Large intestine (tissue), 3 donors: ENCODE measurements around the gene LPCAT1. TPM values are rescaled to one million over a fixed set of nuclear protein-coding genes. Genes with fewer than 3 reads are reported as not detected.
"Not testable (repeated sequence)": the region's sequence is repeated elsewhere in the genome, so short reads cannot be mapped to it uniquely, and the experiment has no call there.

Experiments
- DNase-seq, 2 donors: peaks; one replicate each; pipeline versions ENCODE4 v3.0.0 to v3.0.0-alpha.2; 2013
- H3K27ac ChIP-seq: one replicate; pipeline ENCODE4 v1.5.1; 2013; ENCODE audit warnings: low read length
- H3K27me3 ChIP-seq: 2 replicates; pipeline ENCODE4 v1.6.1; 2013; ENCODE audit warnings: low read length; ENCODE audit not compliant: control insufficient read depth, insufficient read depth
- H3K36me3 ChIP-seq: 2 replicates; pipeline ENCODE4 v1.6.1; 2013; ENCODE audit warnings: low read length; ENCODE audit not compliant: control insufficient read depth, insufficient read depth
- H3K4me1 ChIP-seq: one replicate; pipeline ENCODE4 v1.6.1; 2013; ENCODE audit warnings: low read length; ENCODE audit not compliant: control insufficient read depth, insufficient read depth
- H3K4me3 ChIP-seq: one replicate; pipeline ENCODE4 v1.5.1; 2013; ENCODE audit warnings: low read length
- H3K9me3 ChIP-seq: one replicate; pipeline ENCODE4 v1.6.1; 2013; ENCODE audit warnings: mild to moderate bottlenecking, low read depth, low read length, moderate library complexity; ENCODE audit not compliant: control insufficient read depth
- WGBS: methylation state at CpG from one replicate; pipeline ENCODE4 v1.1.5; 2013; ENCODE audit warnings: low lambda C conversion rate; ENCODE audit not compliant: insufficient coverage; 5-methylcytosine and 5-hydroxymethylcytosine counted together
- polyA plus RNA-seq: library from polyadenylated mRNA; unstranded; fragments of 120-200 nt; gene quantifications from one replicate; pipeline ENCODE4 v1.2.1, GENCODE V29; 2013

Gene LPCAT1
- polyA plus RNA-seq, 1 donor: 14.8 TPM

DNA sequence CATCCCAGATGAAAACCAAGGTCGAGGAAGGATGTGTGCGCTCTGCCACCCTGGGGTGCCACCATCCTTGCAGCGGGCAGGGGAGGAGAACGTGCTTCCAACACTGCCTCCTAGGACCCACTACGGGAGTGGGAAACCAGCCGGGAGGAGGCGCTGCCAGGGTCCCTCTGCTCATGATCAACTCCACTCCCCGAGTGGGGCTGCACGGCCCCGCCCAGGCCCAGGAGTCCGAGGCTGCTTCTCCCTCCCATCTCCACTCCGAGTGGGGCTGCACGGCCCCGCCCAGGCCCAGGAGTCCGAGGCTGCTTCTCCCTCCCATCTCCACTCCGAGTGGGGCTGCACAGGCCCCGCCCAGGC is 48.2 kb downstream of the LPCAT1 start:
- H3K27me3 ChIP-seq, H3K4me3 ChIP-seq, H3K27ac ChIP-seq, H3K9me3 ChIP-seq, DNase-seq, H3K4me1 ChIP-seq: not testable (repeated sequence)
- no CpG with 5 or more reads among the region's 17 CpGs for WGBS
- peaks cover 13% of the 10 kb centered on the region for H3K36me3 ChIP-seq

DNA sequence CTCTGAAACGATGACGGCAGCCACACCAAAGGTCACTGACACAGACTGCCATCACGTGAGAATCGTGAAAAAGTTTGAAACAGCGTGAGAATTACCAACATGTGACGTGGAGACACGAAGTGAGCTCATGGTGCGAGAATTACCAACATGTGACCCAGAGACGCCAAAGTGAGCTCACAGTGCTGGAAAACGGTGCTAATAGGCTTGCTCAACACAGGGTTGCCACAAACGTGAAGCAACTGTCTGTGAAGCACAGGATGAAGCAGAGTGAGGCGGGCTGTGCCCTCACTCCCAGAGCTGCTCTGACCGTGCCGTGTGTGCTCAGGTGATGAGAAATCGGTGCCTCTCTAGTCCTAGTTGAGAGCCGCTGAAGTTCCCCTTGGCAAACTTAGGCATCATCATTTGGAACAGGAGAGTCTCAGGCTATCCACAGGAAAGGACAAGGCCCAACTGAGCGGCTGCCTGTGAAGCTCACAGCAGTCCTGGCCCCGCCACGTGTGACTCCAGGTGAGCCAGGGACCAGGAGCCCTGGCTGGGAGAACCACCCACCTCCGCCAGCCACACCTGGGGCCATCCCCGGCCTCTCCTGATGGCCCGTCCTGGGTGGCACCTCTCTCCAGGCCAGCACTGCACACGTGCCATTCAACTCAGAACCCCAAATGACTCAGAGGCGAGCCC is 48.8 kb downstream of the LPCAT1 start:
- DNase-seq: no peak
- no peaks in the 10 kb centered on the region for H3K9me3 ChIP-seq
- no peak overlapping the region for H3K27ac ChIP-seq
- H3K36me3 ChIP-seq: peaks cover 13% of the 10 kb centered on the region
- H3K4me1 ChIP-seq: no peaks in the 10 kb centered on the region
- 91% methylated on average over 5 of the region's 24 CpGs for WGBS
- no peaks in the 10 kb centered on the region for H3K27me3 ChIP-seq
- no peak overlapping the region for H3K4me3 ChIP-seq

DNA sequence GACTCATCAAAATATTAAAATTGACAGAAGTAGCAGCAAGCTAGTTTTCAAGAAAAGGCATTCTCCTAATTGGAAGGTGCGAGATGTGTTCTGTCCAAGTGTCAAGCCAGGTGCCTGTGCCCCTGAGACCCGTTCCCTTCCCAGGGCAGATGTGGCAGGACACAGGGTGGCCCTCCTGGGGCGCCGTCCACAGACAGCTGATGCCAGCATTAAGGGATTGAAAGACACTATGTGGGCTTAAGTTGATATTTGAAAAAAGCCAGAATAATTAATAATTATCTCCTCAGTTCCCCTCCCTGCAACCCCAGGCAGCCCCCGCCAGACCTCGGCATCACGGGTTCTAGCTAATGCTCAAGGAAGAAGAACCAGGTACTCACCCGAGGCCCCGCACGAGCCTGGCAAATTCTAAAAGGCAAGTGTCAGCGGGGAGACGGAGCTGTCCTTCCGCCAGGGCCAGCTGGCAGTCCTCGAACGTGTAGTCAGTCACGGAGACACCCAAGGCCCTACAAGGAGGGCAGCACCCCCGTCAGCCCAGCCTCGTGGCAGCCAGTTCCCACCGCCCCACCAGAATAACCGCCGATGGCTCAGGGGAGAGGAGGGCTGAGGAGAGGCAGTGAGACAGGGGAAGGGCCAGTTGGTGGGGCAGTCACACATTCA is 49.4 kb downstream of the LPCAT1 start:
- no CpG with 5 or more reads among the region's 21 CpGs for WGBS
- Histone ChIP-seq H3K4me3 (no peak overlapping the region), H3K36me3 (peaks cover 13% of the 10 kb centered on the region), H3K4me1 (no peaks in the 10 kb centered on the region), H3K9me3 (no peaks in the 10 kb centered on the region), H3K27me3 (no peaks in the 10 kb centered on the region), H3K27ac (no peak overlapping the region)
- no peak for DNase-seq

DNA sequence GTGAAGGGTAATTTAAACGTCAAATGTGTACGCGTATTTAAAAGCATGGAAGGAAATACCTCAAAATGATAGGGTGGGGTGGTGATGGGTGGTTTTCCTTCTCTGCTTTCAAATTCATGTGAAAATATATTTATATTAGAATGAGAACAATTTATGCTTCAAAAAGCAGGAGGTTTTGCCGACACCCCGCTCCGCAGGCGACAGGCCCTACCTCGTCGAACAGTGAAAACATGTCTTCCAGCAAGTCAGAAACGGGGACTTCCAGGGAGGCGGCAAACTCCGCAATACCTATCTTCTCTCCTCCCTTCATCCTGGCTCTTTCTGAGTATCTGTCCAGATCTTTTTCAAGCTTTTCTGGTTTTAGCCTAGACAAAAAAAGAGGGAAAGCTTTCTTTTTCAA is 50.0 kb downstream of the LPCAT1 start:
- WGBS: no CpG with 5 or more reads among the region's 12 CpGs
- Histone ChIP-seq H3K9me3 (no peaks in the 10 kb centered on the region), H3K4me1 (no peaks in the 10 kb centered on the region), H3K4me3 (no peak overlapping the region), H3K27ac (no peak overlapping the region), H3K36me3 (peaks cover 11% of the 10 kb centered on the region), H3K27me3 (no peaks in the 10 kb centered on the region)
- DNase-seq: no peak

DNA sequence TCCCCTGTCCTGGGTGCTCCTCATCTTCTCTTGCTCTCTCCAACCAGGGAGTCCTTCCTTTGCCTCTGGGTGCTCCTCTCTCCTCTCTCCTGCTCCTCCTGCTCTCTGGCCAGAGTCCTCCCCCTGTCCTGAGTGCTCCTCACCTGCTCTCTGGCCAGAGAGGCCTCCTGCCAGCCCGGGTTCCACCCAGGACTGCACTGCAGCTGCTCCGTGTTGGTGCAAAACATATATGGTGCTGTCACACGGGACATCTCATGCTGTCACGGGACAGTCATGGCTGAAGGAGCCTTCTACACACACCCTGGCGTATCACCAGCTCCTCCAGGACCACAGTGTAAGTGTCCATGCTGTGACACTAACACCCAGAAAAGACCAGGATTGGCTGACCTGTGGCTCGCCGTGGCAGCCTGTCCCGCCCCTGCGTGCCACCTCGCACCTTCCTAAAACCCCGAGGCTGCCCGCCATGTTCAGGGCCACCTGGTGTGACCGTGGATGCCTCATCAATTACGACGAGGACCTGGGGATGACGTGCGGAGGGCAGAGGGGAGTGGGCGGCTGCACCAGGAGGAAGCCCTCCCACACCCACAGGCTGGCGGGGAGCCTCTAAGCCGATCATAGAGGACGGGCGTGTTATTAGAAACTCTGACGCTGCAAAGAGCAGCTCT is 50.7 kb downstream of the LPCAT1 start:
- no peaks in the 10 kb centered on the region for H3K27me3 ChIP-seq
- no CpG with 5 or more reads among the region's 23 CpGs for WGBS
- no peaks in the 10 kb centered on the region for H3K9me3 ChIP-seq
- H3K36me3 ChIP-seq: peaks cover 9% of the 10 kb centered on the region
- no peak overlapping the region for H3K27ac ChIP-seq
- H3K4me3 ChIP-seq: no peak overlapping the region
- no peaks in the 10 kb centered on the region for H3K4me1 ChIP-seq
- DNase-seq: no peak

DNA sequence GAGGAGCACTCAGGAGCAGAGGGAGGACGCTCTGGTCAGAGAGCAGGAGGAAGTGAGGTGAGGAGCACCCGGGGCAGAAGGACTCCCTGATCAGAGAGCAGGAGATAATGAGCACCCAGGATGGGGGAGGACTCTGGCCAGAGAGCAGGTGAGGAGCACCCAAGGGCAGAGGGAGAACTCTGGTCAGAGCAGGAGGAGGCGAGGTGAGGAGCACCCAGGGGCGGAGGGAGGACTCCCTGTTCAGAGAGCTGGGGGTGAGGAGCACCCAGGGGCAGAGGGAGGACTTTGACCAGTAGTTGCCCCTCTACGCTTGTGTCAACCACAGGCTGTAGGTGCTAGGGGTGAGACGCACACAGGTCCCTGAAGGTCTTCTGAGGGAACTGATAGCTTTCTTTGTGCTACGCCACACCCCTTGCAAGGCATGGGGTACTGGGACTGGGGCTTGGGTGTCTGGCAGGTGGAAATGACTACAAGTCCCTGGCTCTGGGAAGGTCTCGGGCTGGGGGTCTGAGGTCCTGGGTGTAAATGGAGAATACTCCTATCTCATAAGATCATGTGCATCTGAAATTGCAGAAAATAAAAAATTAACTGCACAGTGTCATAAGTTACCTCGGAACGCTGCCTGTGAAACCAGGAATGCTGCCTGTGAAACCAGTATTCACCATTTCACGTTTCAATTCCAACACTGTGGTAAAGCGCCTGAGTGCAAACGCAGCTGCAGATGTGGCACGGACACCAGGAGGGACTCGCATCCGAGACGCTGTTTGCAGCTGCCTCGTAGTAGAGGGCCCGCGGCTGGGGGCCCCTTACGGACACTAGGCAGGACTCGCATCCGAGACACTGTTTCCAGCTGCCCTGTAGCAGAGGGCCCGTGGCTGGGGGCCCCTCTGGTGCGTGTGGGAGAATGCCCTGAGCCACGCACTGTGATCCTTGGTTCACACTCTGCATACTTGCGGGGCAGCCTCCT is 51.5 kb downstream of the LPCAT1 start:
- Histone ChIP-seq H3K4me3 (no peak overlapping the region), H3K27me3 (no peaks in the 10 kb centered on the region), H3K9me3 (peaks cover 3% of the 10 kb centered on the region), H3K36me3 (peaks cover 8% of the 10 kb centered on the region), H3K4me1 (no peaks in the 10 kb centered on the region), H3K27ac (no peak overlapping the region)
- no peak for DNase-seq
- no CpG with 5 or more reads among the region's 27 CpGs for WGBS

DNA sequence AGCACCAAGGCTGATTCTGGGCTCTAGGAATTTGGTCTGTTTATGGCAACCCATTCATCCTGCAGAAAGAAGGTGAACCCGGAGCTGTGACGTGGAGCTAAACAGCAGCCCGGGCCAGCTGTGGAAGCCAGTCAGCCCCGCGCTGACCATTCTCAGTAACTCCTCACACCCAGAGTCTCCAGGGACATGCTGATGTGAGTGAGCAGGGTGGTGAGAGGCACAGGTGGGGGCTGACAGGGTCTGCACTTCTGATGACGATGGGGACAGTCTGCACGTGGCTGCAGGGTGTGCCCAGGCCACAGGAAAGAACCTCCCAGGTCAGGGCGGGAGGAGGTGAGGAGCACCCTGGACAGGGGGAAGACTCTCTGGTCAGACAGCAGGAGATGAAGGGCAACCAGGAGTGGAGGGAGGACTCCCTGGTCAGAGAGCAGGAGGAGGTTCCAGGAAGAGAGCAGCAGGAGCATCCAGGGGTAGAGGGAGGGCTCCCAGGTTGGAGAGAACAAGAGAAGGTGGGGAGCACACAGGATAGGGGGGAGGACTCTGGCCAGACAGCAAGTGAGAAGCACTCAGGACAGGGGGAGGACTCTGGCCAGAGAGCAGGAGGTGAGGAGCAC is 52.4 kb downstream of the LPCAT1 start:
- no peak for DNase-seq
- WGBS: no CpG with 5 or more reads among the region's 8 CpGs
- peaks cover 3% of the 10 kb centered on the region for H3K36me3 ChIP-seq

DNA sequence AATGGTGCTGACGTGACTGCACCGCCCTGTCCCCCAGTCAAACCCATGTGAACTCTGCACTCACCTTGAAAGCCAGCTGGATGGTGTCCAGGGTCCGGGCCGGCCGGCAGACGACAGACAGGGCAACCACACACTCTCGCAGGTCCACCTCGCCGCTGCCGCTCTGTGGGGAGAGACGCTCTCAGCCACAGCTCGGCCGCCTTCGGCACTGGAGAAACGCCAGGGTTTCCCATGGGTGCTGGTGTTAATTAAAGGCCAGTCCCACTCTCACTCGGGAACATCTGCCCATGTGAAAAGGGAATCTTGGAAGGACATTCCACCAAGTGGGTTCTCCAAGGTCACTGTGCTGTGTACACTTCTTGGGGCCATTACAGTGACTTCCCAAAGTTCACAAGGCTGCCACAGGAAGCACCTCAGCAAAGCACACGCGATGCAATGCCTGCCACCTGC is 53.0 kb downstream of the LPCAT1 start:
- Histone ChIP-seq H3K9me3 (peaks cover 12% of the 10 kb centered on the region), H3K27ac (no peak overlapping the region), H3K27me3 (no peaks in the 10 kb centered on the region), H3K4me1 (no peaks in the 10 kb centered on the region), H3K36me3 (peaks cover 3% of the 10 kb centered on the region), H3K4me3 (no peak overlapping the region)
- DNase-seq: no peak
- no CpG with 5 or more reads among the region's 18 CpGs for WGBS

More for the DNA sequence above, 52.4 kb downstream of the LPCAT1 start:
- H3K27ac ChIP-seq: no peak overlapping the region
- no peaks in the 10 kb centered on the region for H3K4me1 ChIP-seq
- H3K27me3 ChIP-seq: no peaks in the 10 kb centered on the region
- H3K9me3 ChIP-seq: peaks cover 12% of the 10 kb centered on the region
- no peak overlapping the region for H3K4me3 ChIP-seq

DNA sequence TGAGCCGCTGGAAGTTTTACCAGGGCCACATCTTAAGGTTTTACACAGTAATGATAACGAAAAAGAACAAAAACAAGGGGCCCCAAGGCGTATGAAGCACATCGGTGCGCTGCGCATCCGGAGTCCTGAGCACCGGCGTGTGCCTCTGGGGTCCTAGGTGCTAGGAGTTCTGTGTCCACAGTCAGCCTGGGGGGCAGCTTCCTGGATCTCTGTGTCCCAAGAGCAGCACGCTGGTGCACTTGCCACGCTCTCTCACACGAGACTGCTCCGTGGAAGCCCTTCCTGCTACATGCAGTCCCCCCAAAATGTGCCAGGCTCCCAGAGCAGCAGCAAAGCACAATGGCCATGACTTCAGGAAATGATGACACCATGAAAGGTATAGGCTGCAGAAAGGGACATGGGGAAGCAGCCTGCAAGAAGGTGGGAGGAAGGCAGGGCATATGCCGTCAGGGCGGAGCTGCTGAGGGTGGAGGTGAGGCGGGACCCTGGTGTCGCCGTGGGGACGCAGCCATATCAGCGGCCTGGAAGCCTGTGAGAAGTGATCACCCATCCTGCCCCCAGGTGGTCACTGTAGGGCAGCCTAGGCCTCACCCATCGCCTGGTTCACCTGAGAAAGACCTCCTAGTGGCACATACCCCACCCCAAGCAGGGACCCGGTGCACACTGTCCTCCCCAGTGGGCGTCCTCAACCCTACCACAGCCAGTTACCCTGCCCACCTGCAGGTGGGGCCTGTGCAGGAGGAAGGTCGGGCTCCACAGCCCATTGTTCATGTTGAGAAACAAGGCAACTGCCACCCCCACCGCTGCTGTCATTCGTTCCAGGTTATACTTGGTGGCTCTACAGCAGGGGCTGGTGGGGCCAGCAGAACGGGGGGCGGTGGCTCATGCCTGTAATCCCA is 54.9 kb downstream of the LPCAT1 start:
- Histone ChIP-seq H3K4me1 (no peaks in the 10 kb centered on the region), H3K4me3 (no peak overlapping the region), H3K27me3 (no peaks in the 10 kb centered on the region), H3K36me3 (peaks cover 3% of the 10 kb centered on the region), H3K9me3 (peaks cover 18% of the 10 kb centered on the region), H3K27ac (no peak overlapping the region)
- DNase-seq: no peak
- WGBS: no CpG with 5 or more reads among the region's 28 CpGs
